GM11168 (cell line): ENCODE data around the gene CTU2.

Experiments
- in situ Hi-C: fragments of 300-500 bp; cut with MboI; formaldehyde crosslinking; loops from one replicate; pipeline ENCODE4 v1.12.0; 2022; ENCODE audit warnings: low sequenced_read_pairs; ENCODE audit not compliant: unreplicated experiment

CTU2 gene

GRCh38 chr16:88754912-88755744 lies 48.8 kb downstream of the CTU2 start:
- in situ Hi-C loops = loop anchor here (5.0 kb wide), 1 partner anchor 32 kb away; the partner anchor contains the start of gene PIEZO1

- in situ Hi-C loops = no loop called here
Measured at GRCh38 chr16:88755745-88756443, 49.6 kb downstream of the CTU2 start.

- in situ Hi-C loops = no loop called here
Measured at GRCh38 chr16:88758227-88758943, 52.1 kb downstream of the CTU2 start.

GRCh38 chr16:88758944-88759244 lies 52.6 kb downstream of the CTU2 start:
- in situ Hi-C loops = no loop called here

- in situ Hi-C loops = no loop called here
Measured at GRCh38 chr16:88759245-88759975, 53.1 kb downstream of the CTU2 start.

GRCh38 chr16:88759976-88760350 lies 53.7 kb downstream of the CTU2 start:
- in situ Hi-C loops = no loop called here

- in situ Hi-C loops = no loop called here
Measured at GRCh38 chr16:88760424-88761142, 54.3 kb downstream of the CTU2 start.

- in situ Hi-C loops = no loop called here
Measured at GRCh38 chr16:88761143-88761534, 54.8 kb downstream of the CTU2 start.

- in situ Hi-C loops = no loop called here
Measured at GRCh38 chr16:88761830-88762229, 55.5 kb downstream of the CTU2 start.

- in situ Hi-C loops = no loop called here
Measured at GRCh38 chr16:88762258-88762870, 56.1 kb downstream of the CTU2 start.

- in situ Hi-C loops = no loop called here
Measured at GRCh38 chr16:88762941-88763340, 56.6 kb downstream of the CTU2 start.

- in situ Hi-C loops = no loop called here
Measured at GRCh38 chr16:88763502-88764053, 57.3 kb downstream of the CTU2 start.

GRCh38 chr16:88764080-88764479 lies 57.8 kb downstream of the CTU2 start:
- in situ Hi-C loops = no loop called here

GRCh38 chr16:88764913-88765349 lies 58.6 kb downstream of the CTU2 start:
- in situ Hi-C loops = no loop called here
